GM12801 (cell line): ENCODE results near the gene LAMB1.

Experiments
- TF ChIP-seq, protein P1 (sequence below): IDR thresholded peaks from one replicate; pipeline ENCODE4 v1.5.1; 2011; ENCODE audit warnings: control low read depth; ENCODE audit not compliant: insufficient read length; ENCODE audit errors: extremely low read depth

Gene LAMB1

DNA sequence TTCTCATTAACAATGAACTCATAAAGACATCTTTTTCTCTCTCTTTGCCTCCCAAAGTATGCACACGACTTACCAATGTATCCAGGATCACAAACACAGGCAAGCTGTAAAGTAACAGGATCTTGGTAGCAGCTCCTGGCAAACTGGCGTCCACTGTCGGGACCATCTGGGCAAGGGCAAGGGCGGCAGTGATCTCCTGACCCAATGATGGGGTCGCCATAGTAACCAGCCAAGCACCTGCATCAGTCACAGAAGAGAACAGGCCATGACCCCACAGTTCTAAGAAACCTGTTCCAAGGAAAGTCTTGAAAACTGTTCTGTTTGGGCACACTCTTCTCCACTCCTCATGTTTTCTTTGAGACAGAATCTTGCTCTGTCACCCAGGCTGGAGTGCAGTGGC is 47.6 kb downstream of the LAMB1 start:
- TF ChIP-seq, protein P1, sequence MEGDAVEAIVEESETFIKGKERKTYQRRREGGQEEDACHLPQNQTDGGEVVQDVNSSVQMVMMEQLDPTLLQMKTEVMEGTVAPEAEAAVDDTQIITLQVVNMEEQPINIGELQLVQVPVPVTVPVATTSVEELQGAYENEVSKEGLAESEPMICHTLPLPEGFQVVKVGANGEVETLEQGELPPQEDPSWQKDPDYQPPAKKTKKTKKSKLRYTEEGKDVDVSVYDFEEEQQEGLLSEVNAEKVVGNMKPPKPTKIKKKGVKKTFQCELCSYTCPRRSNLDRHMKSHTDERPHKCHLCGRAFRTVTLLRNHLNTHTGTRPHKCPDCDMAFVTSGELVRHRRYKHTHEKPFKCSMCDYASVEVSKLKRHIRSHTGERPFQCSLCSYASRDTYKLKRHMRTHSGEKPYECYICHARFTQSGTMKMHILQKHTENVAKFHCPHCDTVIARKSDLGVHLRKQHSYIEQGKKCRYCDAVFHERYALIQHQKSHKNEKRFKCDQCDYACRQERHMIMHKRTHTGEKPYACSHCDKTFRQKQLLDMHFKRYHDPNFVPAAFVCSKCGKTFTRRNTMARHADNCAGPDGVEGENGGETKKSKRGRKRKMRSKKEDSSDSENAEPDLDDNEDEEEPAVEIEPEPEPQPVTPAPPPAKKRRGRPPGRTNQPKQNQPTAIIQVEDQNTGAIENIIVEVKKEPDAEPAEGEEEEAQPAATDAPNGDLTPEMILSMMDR = no peak

DNA sequence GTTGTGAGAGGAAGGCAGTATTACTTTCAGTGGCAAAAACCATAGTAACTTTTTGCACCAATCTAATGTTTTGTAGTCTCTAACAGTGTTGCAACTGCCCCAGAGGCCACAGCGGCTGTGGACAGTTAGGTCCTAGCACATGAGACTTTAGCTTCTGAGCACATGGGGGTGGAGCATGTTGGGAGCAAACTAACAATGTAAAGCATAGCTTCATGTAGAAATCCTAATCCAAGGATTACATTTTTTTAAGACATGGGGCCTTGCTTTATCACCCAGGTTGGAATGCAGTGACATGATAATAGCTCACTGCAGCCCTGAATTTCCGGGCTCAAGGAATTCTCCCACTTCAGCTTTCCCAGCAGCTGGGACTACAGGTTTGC is 49.0 kb downstream of the LAMB1 start:
- TF ChIP-seq, protein P1 = no peak

DNA sequence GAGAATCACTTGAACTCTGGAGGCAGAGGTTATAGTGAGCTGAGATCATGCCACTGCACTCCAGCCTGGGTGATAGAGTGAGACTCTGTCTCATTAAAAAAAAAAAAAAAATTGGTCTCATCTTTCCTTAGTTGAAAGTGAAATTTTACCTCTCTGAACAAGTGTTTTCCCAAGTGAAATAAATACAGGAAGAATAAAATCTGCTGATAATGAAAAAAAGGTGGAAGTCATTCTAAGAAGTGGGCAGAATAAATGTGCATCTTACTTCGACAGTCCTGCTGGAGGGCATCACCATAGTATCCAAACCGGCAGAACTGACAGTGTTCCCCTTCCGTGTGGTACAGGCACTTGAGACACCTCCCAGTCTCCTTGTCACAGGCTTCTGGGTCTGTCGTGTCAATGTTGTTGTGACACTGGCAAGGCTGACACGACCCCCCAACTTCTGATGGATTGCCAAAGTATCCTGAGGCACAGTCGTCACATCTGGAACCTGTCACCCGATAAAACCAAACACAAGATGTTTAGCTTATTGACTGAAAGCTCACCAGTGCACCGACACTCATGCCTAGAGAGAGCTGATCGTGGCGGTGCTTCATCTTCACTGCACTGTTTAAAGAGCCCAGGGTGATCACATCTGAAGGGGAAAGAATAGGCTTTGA is 49.6 kb downstream of the LAMB1 start:
- TF ChIP-seq, protein P1 = no peak

DNA sequence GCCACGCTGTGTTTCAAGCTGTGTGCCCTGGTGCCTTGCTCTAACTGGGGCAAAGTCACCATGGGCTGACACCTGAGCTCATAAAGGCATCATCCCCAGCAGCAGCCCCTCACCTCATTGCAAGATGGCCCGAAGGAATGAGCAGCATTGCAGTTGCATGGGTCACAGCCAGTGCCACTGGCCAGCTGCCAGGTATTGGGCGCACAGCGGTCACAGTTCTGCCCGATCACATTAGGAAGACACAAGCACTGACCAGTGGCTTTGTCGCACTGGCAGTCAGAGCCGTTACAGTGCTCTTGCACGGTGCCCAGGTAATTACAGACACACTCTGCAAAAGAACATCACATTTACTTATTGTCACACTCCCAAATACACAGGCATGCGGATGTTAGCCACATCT is 51.1 kb downstream of the LAMB1 start:
- TF ChIP-seq, protein P1 = no peak

DNA sequence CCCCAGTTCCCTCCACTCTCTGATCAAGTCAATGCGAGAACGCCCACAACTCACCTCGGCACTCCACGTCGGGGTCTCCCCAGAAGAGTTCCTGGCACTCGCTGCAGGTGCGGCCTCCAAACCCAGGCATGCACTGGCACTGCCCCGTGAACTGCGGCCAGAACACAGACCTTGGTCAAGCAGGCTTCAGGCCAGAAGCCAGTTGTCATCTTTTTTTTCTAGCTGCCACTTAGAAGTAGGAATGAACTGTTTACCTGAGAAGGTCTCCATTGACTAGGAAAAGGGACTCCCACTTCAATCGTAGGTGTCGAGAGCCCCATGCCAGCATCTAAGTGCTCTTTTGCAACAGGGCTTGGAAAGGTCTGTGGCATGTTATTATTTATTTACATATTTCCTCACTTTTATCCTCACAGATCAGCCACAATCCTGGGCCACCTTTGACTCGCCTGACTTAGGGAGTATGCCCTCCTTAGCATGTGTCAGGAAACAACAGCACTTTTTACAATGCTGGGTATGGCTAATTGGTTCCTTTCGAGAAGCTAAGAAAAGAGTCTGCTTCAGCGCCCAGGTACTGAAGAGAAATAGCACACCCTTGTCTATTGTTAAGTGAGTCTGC is 51.7 kb downstream of the LAMB1 start:
- TF ChIP-seq, protein P1 = no peak

DNA sequence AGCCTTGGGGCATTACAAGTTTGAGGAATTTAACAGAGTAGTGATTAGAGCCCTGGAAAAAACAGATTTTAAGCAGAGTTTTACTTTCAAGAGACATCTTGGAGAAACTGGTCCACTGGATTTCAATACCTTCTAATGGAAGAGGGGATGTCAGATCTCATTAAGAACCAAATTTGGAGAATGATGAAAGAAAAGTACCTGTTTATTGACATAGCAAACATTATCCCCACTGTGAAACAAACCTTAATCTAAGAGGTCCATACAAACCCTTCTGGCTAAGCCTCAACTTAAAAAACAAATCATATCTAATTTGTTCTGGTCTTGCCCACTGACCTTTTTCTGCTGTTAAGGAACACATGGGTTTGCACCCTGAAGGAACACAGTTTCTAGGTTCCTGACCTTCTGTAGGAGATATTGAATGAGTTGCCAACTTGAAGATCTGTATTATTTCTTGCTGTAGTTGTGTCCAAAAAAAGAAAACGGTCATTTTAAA is 53.5 kb downstream of the LAMB1 start:
- TF ChIP-seq, protein P1 = no peak

DNA sequence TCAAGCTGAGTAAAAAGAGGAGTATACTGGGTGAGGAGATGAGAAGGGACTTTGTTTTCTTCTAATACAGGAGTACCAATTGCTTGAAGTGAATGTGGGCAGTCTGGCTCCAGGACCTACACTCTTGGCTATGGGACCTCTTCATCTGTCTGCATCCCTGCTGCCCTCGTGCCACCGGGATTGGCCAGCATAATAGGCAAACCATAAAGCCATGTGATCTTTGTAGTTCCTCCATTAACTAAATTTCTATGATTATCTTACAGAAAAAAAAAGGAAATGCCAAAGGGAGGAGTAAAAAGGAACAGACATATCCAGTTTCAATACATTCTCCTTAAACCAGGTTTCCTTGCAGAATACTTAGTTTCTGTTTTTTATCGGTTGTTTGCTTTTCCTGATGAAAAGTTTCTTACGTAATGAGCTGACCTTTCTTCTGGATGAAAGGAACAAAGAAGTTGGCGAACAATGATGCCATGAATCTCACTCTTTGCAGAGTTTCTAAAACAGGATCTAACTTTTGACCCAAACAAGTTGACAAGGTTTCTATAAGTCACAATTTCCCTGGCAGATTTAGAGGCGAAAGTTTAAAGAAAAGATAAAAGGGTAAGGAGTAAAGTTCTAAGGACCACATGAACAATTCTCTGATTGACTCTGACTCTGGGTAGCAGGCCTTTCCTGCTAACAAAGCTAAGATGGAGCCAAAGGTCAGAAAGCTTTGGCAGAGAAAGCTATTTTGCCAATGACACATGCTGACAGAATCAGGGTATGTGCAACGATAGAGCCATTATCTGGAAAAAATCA is 54.1 kb downstream of the LAMB1 start:
- TF ChIP-seq, protein P1 = no peak
